ENCODE results near the gene RRM1. TPM values are rescaled to one million over a fixed set of nuclear protein-coding genes. Genes with fewer than 3 reads are reported as not detected.
"Not testable (repeated sequence)": the region's sequence is repeated elsewhere in the genome, so short reads cannot be mapped to it uniquely, and the experiment has no call there.

RRM1 gene
- total RNA-seq, 1 donor = 158 TPM

GRCh38 chr11:4146772-4147098 is 52.1 kb downstream of the RRM1 start:
- DNase-seq (ENCODE audit: low read depth) = no peak
- TF ChIP-seq CTCF (IDR thresholded peaks at IDR 0.05; ENCODE audit: insufficient read depth, low read length) = no peak
- H3K4me3 ChIP-seq (ENCODE audit: low read depth, low read length) = no peak overlapping the region

GRCh38 chr11:4154503-4154902 is 59.9 kb downstream of the RRM1 start:
- no peak for DNase-seq (ENCODE audit: low read depth)
- TF ChIP-seq CTCF (IDR thresholded peaks at IDR 0.05; ENCODE audit: insufficient read depth, low read length) = no peak
- H3K4me3 ChIP-seq (ENCODE audit: low read depth, low read length) = no peak overlapping the region

- DNase-seq (ENCODE audit: low read depth) = no peak
- no peak for TF ChIP-seq CTCF (IDR thresholded peaks at IDR 0.05; ENCODE audit: insufficient read depth, low read length)
- no peak overlapping the region for H3K4me3 ChIP-seq (ENCODE audit: low read depth, low read length)
These were observed 62.0 kb downstream of the RRM1 start for GRCh38 chr11:4156571-4156970.

- H3K4me3 ChIP-seq (ENCODE audit: low read depth, low read length); DNase-seq (ENCODE audit: low read depth): not testable (repeated sequence)
These were observed 64.2 kb downstream of the RRM1 start for GRCh38 chr11:4158818-4159217.

- TF ChIP-seq CTCF (IDR thresholded peaks at IDR 0.05; ENCODE audit: insufficient read depth, low read length) = no peak
- DNase-seq (ENCODE audit: low read depth) = no peak
- H3K4me3 ChIP-seq (ENCODE audit: low read depth, low read length) = no peak overlapping the region
These were observed 66.7 kb downstream of the RRM1 start for GRCh38 chr11:4161305-4161704.

GRCh38 chr11:4164884-4165590 is 70.4 kb downstream of the RRM1 start:
- TF ChIP-seq CTCF (IDR thresholded peaks at IDR 0.05; ENCODE audit: insufficient read depth, low read length) = no peak
- H3K4me3 ChIP-seq (ENCODE audit: low read depth, low read length) = no peak overlapping the region
- DNase-seq (ENCODE audit: low read depth) = no peak

- no peak for DNase-seq (ENCODE audit: low read depth)
- H3K4me3 ChIP-seq (ENCODE audit: low read depth, low read length) = no peak overlapping the region
- TF ChIP-seq CTCF (IDR thresholded peaks at IDR 0.05; ENCODE audit: insufficient read depth, low read length) = no peak
These were observed 72.7 kb downstream of the RRM1 start for GRCh38 chr11:4167292-4167691.
